HepG2 (cell line): Measurements from ENCODE around the gene NAGS. TPM values are rescaled to one million over a fixed set of nuclear protein-coding genes. Genes with fewer than 3 reads are reported as not detected.

Experiments used
- CAMTA2 ChIP-seq: sonication (generic); formaldehyde crosslinking; IDR thresholded peaks from 2 replicates; pipeline ENCODE4 v1.4.0; 2020; ENCODE audit warnings: mild to moderate bottlenecking, missing genetic modification reagents, borderline replicate concordance
- FOXA3 ChIP-seq: IDR thresholded peaks from 2 replicates; pipeline ENCODE4 v1.6.1; 2016; ENCODE audit warnings: missing genetic modification reagents, missing compliant biosample characterization
- GATA4 ChIP-seq: sonication (generic); IDR thresholded peaks from 2 replicates; pipeline ENCODE4 v1.6.1; 2016; ENCODE audit warnings: antibody characterized with exemption, low read depth, borderline replicate concordance
- JARID2 ChIP-seq: sonication (generic); formaldehyde crosslinking; IDR thresholded peaks from 2 replicates; pipeline ENCODE4 v1.8.1; 2023; ENCODE audit warnings: missing genetic modification reagents, inconsistent platforms; ENCODE audit not compliant: insufficient replicate concordance
- KDM3A ChIP-seq: IDR thresholded peaks from 2 replicates; pipeline ENCODE4 v1.6.1; 2018; ENCODE audit warnings: low read depth, missing compliant biosample characterization
- NAIF1 ChIP-seq: sonication (generic); formaldehyde crosslinking; IDR thresholded peaks from 2 replicates; pipeline ENCODE4 v1.5.0; 2020; ENCODE audit warnings: mild to moderate bottlenecking, missing genetic modification reagents, borderline replicate concordance
- NFKBIZ ChIP-seq: IDR thresholded peaks from 2 replicates; pipeline ENCODE4 v1.6.1; 2018; ENCODE audit warnings: missing genetic modification reagents, missing compliant biosample characterization
- NFYB ChIP-seq: sonication (generic); formaldehyde crosslinking; IDR thresholded peaks from 2 replicates; pipeline ENCODE4 v1.4.0; 2020; ENCODE audit warnings: missing genetic modification reagents
- NONO ChIP-seq, 2 experiments: fragments of 450-650 bp in 1 of 2; sonication (generic) in 1 of 2; formaldehyde crosslinking in 1 of 2; IDR thresholded peaks in 1 of 2; conservative IDR thresholded peaks in 1 of 2; 2 replicates each; pipeline versions ENCODE4 v1.6.1 to v1.8.0; 2017 to 2022; ENCODE audit warnings: mild to moderate bottlenecking in 1 of 2, missing genetic modification reagents in 1 of 2, moderate library complexity in 1 of 2
- NR2F6 ChIP-seq, 2 experiments: IDR thresholded peaks; 2 replicates each; pipeline ENCODE4 v1.6.1; 2016; ENCODE audit warnings: antibody characterized with exemption in 1 of 2, mild to moderate bottlenecking in 1 of 2
- PAF1 ChIP-seq: IDR thresholded peaks from 2 replicates; pipeline ENCODE4 v1.6.1; 2016; ENCODE audit warnings: missing genetic modification reagents, missing compliant biosample characterization
- PHF20 ChIP-seq: sonication (generic); formaldehyde crosslinking; IDR thresholded peaks from 2 replicates; pipeline ENCODE4 v1.5.0; 2020; ENCODE audit warnings: mild to moderate bottlenecking, missing genetic modification reagents
- RFX3 ChIP-seq: IDR thresholded peaks from 2 replicates; pipeline ENCODE4 v1.6.1; 2016; ENCODE audit warnings: missing biosample characterization, missing genetic modification reagents
- SMARCE1 ChIP-seq: fragments of 450-650 bp; IDR thresholded peaks from 2 replicates; pipeline ENCODE4 v1.6.1; 2017; ENCODE audit warnings: borderline replicate concordance
- TAF1 ChIP-seq: sonication (generic); formaldehyde crosslinking; IDR thresholded peaks from 2 replicates; pipeline ENCODE4 v1.4.0; 2020; ENCODE audit warnings: missing genetic modification reagents
- ZBTB3 ChIP-seq: sonication (generic); formaldehyde crosslinking; IDR thresholded peaks from 2 replicates; pipeline ENCODE4 v1.4.0; 2020; ENCODE audit warnings: low read depth, mild to moderate bottlenecking, moderate library complexity, missing genetic modification reagents, borderline replicate concordance
- ZNF136 ChIP-seq: sonication (generic); formaldehyde crosslinking; IDR thresholded peaks from 2 replicates; pipeline ENCODE4 v1.8.1; 2022; ENCODE audit warnings: low read depth, mild to moderate bottlenecking, moderate library complexity, missing genetic modification reagents
- ZNF496 ChIP-seq: sonication (generic); formaldehyde crosslinking; IDR thresholded peaks from 2 replicates; pipeline ENCODE4 v1.8.1; 2023; ENCODE audit warnings: mild to moderate bottlenecking, moderate library complexity, missing genetic modification reagents; ENCODE audit not compliant: insufficient replicate concordance
- ZNF513 ChIP-seq: sonication (generic); formaldehyde crosslinking; conservative IDR thresholded peaks from 2 replicates; pipeline ENCODE4 v1.5.0; 2020; ENCODE audit warnings: missing genetic modification reagents
- ZNF572 ChIP-seq: sonication (generic); formaldehyde crosslinking; IDR thresholded peaks from 2 replicates; pipeline ENCODE4 v1.5.1; 2020; ENCODE audit warnings: mild to moderate bottlenecking, missing genetic modification reagents
- ZNF691 ChIP-seq: sonication (generic); formaldehyde crosslinking; IDR thresholded peaks from 2 replicates; pipeline ENCODE4 v1.4.0; 2020; ENCODE audit warnings: missing genetic modification reagents, low read depth, mild to moderate bottlenecking, borderline replicate concordance
- polyA plus RNA-seq, 8 experiments: library from polyadenylated mRNA; depleted of rRNA in 3 of 8; stranded (reverse) in 7 of 8; unstranded in 1 of 8; fragments of >200 nt; fragmentation: Illumina TruSeq in 4 of 8; extraction: Trizol in 4 of 8; gene quantifications; 2 replicates each; pipeline versions ENCODE4 v1.2.1 to v1.2.3, GENCODE V29; 2011 to 2016; ENCODE audit warnings: low read depth in 4 of 8, missing spikeins in 1 of 8, mixed read lengths in 1 of 8; ENCODE audit not compliant: insufficient read depth in 1 of 8
- total RNA-seq, 5 experiments: library from RNA; depleted of rRNA; stranded (reverse); fragments of >200 nt; fragmentation: Illumina TruSeq; extraction: Trizol; gene quantifications; 2 replicates each; pipeline ENCODE4 v1.2.3, GENCODE V29; 2016; ENCODE audit warnings: low read depth in 1 of 5
- TF ChIP-seq, protein P1 (sequence below): sonication (generic); formaldehyde crosslinking; IDR thresholded peaks from 2 replicates; pipeline ENCODE4 v1.5.1; 2020; ENCODE audit warnings: mild to moderate bottlenecking, missing genetic modification reagents, borderline replicate concordance

Gene NAGS
- total and polyA plus RNA-seq, 2 of the 13 experiments (the other 11 are each of a cell fraction or from before 2014, with no cell fraction given): 4.3 to 5.1 TPM

DNA sequence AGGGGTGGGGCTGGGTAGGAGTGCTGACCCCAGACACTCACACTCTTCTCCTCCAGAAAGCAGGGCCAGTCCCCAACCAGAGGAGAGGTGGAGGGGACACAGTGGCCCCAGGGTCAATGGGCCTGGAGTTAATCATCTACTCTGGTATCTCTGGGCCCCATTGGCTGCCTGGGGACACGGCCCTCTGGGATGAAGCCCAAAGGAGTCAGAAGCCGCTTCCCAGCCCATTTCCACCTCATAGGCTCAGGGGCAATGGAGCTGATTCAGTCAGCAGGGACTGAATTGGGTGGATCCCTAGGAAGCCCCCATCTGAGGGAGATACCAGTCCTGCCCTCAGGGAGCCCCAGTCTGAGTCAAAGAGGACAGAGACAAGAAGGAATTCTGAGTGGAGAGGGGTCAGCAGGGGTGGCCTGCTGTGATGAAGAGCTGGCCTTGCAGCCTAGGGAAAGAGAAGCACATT is 2.9 kb upstream of the NAGS start (continued):
- TF ChIP-seq ZNF136 (CRISPR knock-in tag) (peak; percentile 72; the same call in 1 of the 2 replicates), ZNF691 (CRISPR knock-in tag) (0 out of 2 replicates have a peak, but pooled peaks have one; percentile 45), TAF1 (CRISPR knock-in tag) (peak; percentile 76), PAF1 (CRISPR knock-in tag) (0 out of 2 replicates have a peak, but pooled peaks have one; percentile 67), ZNF513 (0 out of 2 replicates have a peak, but pooled peaks have one; percentile 33), NFKBIZ (0 out of 2 replicates have a peak, but pooled peaks have one; percentile 38), GATA4 (0 out of 2 replicates have a peak, but pooled peaks have one; percentile 55), KDM3A (CRISPR knock-in tag) (0 out of 2 replicates have a peak, but pooled peaks have one; percentile 20), JARID2 (CRISPR knock-in tag) (peak; percentile 19), ZBTB3 (CRISPR knock-in tag) (no peak), PHF20 (CRISPR knock-in tag) (peak; percentile 35; the same call in 1 of the 2 replicates), ZNF572 (CRISPR knock-in tag) (no peak), RFX3 (peak; percentile 29; the same call in 1 of the 2 replicates), NFYB (CRISPR knock-in tag) (peak; percentile 50; the same call in 1 of the 2 replicates), ZNF496 (CRISPR knock-in tag) (no peak), NAIF1 (CRISPR knock-in tag) (no peak), CAMTA2 (CRISPR knock-in tag) (no peak), NONO (IDR thresholded peaks at IDR 0.05) (no peak), NONO (CRISPR knock-in tag; conservative IDR thresholded peaks at IDR 0.05) (peak; percentile 58; the same call in 1 of the 2 replicates), NR2F6 (IDR thresholded peaks at IDR 0.05) (peak; percentile 69; the same call in 1 of the 2 replicates), NR2F6 (CRISPR knock-in tag; IDR thresholded peaks at IDR 0.05) (peak; percentile 88), SMARCE1 (no peak), FOXA3 (CRISPR knock-in tag) (peak; percentile 51; the same call in 1 of the 2 replicates)
- TF ChIP-seq, protein P1, sequence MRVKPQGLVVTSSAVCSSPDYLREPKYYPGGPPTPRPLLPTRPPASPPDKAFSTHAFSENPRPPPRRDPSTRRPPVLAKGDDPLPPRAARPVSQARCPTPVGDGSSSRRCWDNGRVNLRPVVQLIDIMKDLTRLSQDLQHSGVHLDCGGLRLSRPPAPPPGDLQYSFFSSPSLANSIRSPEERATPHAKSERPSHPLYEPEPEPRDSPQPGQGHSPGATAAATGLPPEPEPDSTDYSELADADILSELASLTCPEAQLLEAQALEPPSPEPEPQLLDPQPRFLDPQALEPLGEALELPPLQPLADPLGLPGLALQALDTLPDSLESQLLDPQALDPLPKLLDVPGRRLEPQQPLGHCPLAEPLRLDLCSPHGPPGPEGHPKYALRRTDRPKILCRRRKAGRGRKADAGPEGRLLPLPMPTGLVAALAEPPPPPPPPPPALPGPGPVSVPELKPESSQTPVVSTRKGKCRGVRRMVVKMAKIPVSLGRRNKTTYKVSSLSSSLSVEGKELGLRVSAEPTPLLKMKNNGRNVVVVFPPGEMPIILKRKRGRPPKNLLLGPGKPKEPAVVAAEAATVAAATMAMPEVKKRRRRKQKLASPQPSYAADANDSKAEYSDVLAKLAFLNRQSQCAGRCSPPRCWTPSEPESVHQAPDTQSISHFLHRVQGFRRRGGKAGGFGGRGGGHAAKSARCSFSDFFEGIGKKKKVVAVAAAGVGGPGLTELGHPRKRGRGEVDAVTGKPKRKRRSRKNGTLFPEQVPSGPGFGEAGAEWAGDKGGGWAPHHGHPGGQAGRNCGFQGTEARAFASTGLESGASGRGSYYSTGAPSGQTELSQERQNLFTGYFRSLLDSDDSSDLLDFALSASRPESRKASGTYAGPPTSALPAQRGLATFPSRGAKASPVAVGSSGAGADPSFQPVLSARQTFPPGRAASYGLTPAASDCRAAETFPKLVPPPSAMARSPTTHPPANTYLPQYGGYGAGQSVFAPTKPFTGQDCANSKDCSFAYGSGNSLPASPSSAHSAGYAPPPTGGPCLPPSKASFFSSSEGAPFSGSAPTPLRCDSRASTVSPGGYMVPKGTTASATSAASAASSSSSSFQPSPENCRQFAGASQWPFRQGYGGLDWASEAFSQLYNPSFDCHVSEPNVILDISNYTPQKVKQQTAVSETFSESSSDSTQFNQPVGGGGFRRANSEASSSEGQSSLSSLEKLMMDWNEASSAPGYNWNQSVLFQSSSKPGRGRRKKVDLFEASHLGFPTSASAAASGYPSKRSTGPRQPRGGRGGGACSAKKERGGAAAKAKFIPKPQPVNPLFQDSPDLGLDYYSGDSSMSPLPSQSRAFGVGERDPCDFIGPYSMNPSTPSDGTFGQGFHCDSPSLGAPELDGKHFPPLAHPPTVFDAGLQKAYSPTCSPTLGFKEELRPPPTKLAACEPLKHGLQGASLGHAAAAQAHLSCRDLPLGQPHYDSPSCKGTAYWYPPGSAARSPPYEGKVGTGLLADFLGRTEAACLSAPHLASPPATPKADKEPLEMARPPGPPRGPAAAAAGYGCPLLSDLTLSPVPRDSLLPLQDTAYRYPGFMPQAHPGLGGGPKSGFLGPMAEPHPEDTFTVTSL (CRISPR knock-in tag): peak; percentile 56; the same call in 1 of the 2 replicates
